ENCODE measurements around the gene PCK2.

DNA sequence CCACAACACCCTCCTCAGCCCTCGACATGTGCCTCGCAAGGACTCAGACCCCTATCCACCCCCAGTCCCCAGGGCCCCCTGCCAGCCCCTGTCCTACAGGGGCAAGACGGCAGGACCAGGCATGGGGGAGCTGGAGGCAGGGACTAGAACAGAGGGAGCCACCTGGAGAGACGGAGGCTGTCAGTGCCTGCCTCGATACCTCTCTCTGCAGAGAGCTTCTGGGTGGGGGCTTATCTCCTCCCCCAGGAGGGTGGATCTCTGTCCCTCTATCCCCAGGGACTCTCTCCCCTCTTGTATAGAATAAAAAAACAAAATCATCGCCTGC, 24.7 kb upstream of the PCK2 start:
- TF ChIP-seq POLR2AphosphoS5 (IDR thresholded peaks at IDR 0.05; ENCODE audit: low read depth, low read length) (no peak), POLR2A (IDR thresholded peaks at IDR 0.05; ENCODE audit: low read depth, low read length) (no peak), TAF1 (IDR thresholded peaks at IDR 0.05; ENCODE audit: borderline replicate concordance, low read depth, low read length) (no peak)

Data from GM12892 (cell line).